GM23248 (cell line): ENCODE data around the gene TMEM8B. TPM values are rescaled to one million over a fixed set of nuclear protein-coding genes. Genes with fewer than 3 reads are reported as not detected.

Experiments used
- DNase-seq: peaks from one replicate; pipeline ENCODE4 v3.0.0-alpha.2; 2015
- H2AFZ ChIP-seq: fragments of 200-600 bp; sonication (generic); 2 replicates; pipeline ENCODE4 v1.6.1; 2016; ENCODE audit warnings: antibody characterized with exemption
- H3F3A ChIP-seq: fragments of 200-600 bp; sonication (generic); 2 replicates; pipeline ENCODE4 v1.6.1; 2016; ENCODE audit warnings: mild to moderate bottlenecking, antibody characterized with exemption, mixed run types; ENCODE audit not compliant: insufficient read depth
- H3K27ac ChIP-seq: fragments of 200-600 bp; sonication (generic); 2 replicates; pipeline ENCODE4 v1.5.1; 2016; ENCODE audit warnings: mild to moderate bottlenecking
- H3K27me3 ChIP-seq: fragments of 200-600 bp; sonication (generic); replicated peaks from 2 replicates; pipeline ENCODE4 v1.6.1; 2016; ENCODE audit warnings: mild to moderate bottlenecking; ENCODE audit not compliant: insufficient read depth
- H3K36me3 ChIP-seq: fragments of 200-600 bp; sonication (generic); 2 replicates; pipeline ENCODE4 v1.6.1; 2016; ENCODE audit warnings: low read depth, mild to moderate bottlenecking
- H3K4me1 ChIP-seq: fragments of 200-600 bp; sonication (generic); 2 replicates; pipeline ENCODE4 v1.6.1; 2016; ENCODE audit warnings: mild to moderate bottlenecking; ENCODE audit not compliant: insufficient read depth
- H3K4me2 ChIP-seq: fragments of 200-600 bp; sonication (generic); one replicate; pipeline ENCODE4 v1.6.1; 2016; ENCODE audit warnings: mild to moderate bottlenecking; ENCODE audit not compliant: unreplicated experiment
- H3K4me3 ChIP-seq: fragments of 200-600 bp; sonication (generic); 2 replicates; pipeline ENCODE4 v1.5.1; 2016; ENCODE audit warnings: mild to moderate bottlenecking
- H3K79me2 ChIP-seq: fragments of 200-600 bp; sonication (generic); 2 replicates; pipeline ENCODE4 v1.6.1; 2016; ENCODE audit warnings: mild to moderate bottlenecking; ENCODE audit not compliant: insufficient read depth
- H3K9ac ChIP-seq: fragments of 200-600 bp; sonication (generic); 2 replicates; pipeline ENCODE4 v1.6.1; 2016; ENCODE audit warnings: mild to moderate bottlenecking
- H3K9me2 ChIP-seq: fragments of 200-600 bp; sonication (generic); 2 replicates; pipeline ENCODE4 v1.6.1; 2016; ENCODE audit warnings: mixed run types, mild to moderate bottlenecking, moderate library complexity; ENCODE audit not compliant: insufficient read depth
- H3K9me3 ChIP-seq: fragments of 200-600 bp; sonication (generic); one replicate; pipeline ENCODE4 v1.6.1; 2017; ENCODE audit warnings: low read depth
- H4K20me1 ChIP-seq: fragments of 200-600 bp; sonication (generic); 2 replicates; pipeline ENCODE4 v1.6.0; 2016; ENCODE audit not compliant: insufficient read depth
- EZH2 ChIP-seq: fragments of 200-600 bp; sonication (generic); IDR thresholded peaks from 2 replicates; pipeline ENCODE4 v1.6.1; 2018; ENCODE audit warnings: antibody characterized with exemption, mild to moderate bottlenecking; ENCODE audit not compliant: insufficient read depth, poor library complexity, severe bottlenecking
- EZH2phosphoT487 ChIP-seq: fragments of 200-600 bp; sonication (generic); IDR thresholded peaks from 2 replicates; pipeline ENCODE4 v1.6.1; 2018; ENCODE audit warnings: antibody characterized with exemption, moderate library complexity, mild to moderate bottlenecking, low read depth; ENCODE audit not compliant: insufficient read depth
- WGBS, 2 experiments: methylation state at CpG; one replicate each; pipeline ENCODE4 v1.1.6; 2015 to 2017; ENCODE audit warnings: low lambda C conversion rate in 2 of 2, low coverage in 1 of 2; ENCODE audit errors: missing lambda C conversion rate in 2 of 2; 5-methylcytosine and 5-hydroxymethylcytosine counted together
- in situ Hi-C: fragments of 300-500 bp; cut with MboI; formaldehyde crosslinking; loops from 2 replicates; pipeline ENCODE4 v1.15.0; 2020
- polyA plus RNA-seq: library from polyadenylated mRNA; unstranded; fragments of >200 nt; fragmentation: Nextera tagmentation; extraction: Ambion mirVana; gene quantifications from 2 replicates; pipeline ENCODE4 v1.2.1, GENCODE V29; 2016
- total RNA-seq: library from RNA; depleted of rRNA; stranded (reverse); fragments of >200 nt; shearing (Covaris generic); gene quantifications from 2 replicates; pipeline ENCODE4 v1.2.3, GENCODE V29; 2014

Gene TMEM8B
- total and polyA plus RNA-seq, 2 experiments from 2014 or later: 3.7 to 4.9 TPM

DNA sequence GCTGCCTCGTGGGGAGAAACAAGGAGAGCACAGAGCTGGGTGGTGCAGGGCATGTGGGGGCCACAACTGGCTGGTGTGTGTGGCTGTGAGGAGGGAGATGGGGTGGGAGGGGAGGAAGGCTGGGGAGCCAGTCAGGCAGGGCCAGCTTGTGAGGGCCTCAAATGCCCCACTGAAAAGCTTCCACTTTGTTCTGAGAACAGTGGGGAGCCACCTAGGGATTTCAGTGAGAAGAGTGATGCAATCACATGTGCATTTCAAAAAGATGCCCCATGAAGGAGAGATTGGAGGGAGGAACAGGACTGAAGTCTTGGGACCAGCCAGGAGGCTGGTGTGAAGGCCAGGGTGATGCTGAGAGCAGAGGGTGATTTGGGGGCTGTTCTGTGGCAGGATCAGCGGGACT lies 39.9 kb downstream of the TMEM8B start:
- no peak overlapping the region for H3K9ac ChIP-seq
- no peaks in the 10 kb centered on the region for H3K27me3 ChIP-seq
- H3F3A ChIP-seq: no peaks in the 10 kb centered on the region
- no peaks in the 10 kb centered on the region for H3K9me2 ChIP-seq
- no peak overlapping the region for H2AFZ ChIP-seq
- 43 to 56% methylated on average over 1 to 2 of the region's 2 CpGs for WGBS, 2 experiments
- in situ Hi-C loops: no loop called here
- H4K20me1 ChIP-seq: no peaks in the 10 kb centered on the region
- no peak overlapping the region for H3K27ac ChIP-seq
- H3K9me3 ChIP-seq: no peaks in the 10 kb centered on the region
- no peak for DNase-seq
- H3K4me1 ChIP-seq: no peaks in the 10 kb centered on the region
- H3K79me2 ChIP-seq: no peaks in the 10 kb centered on the region
- no peak overlapping the region for H3K4me3 ChIP-seq
- TF ChIP-seq EZH2phosphoT487: no peak
- no peak for TF ChIP-seq EZH2
- H3K4me2 ChIP-seq: no peak overlapping the region
- no peaks in the 10 kb centered on the region for H3K36me3 ChIP-seq

DNA sequence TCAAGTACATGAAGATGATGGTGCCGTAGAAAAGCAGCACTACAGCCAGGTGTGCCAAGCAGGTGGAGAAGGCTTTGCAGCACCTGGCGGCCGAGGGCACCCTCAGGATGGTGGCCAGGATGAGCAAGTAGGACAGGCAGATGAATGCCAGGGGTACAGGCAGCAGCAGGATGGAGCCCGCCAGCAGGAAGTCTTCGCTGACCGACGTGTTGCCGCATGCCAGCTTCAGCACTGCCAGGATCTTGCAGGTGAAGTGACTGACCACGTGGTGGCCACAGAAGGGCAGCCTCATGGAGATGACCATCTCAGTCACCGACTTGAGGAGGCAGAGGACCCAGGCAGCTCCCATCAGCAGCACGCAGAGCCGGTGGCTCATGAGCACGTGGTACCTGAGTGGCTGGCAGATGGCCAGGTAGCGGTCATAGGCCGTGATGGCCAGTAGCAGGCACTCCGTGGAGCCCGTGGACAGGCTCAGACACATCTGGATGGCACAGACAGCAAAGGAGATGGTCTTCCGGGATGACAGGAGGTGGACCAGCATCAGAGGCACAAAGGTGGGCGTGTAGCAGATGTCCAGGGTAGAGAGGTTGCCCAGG lies 40.7 kb downstream of the TMEM8B start:
- Histone ChIP-seq H3F3A (no peaks in the 10 kb centered on the region), H3K79me2 (no peaks in the 10 kb centered on the region), H3K27ac (no peak overlapping the region), H3K4me2 (no peak overlapping the region), H3K4me3 (no peak overlapping the region), H3K9me2 (no peaks in the 10 kb centered on the region), H3K36me3 (no peaks in the 10 kb centered on the region), H2AFZ (no peak overlapping the region), H3K27me3 (no peaks in the 10 kb centered on the region), H4K20me1 (no peaks in the 10 kb centered on the region), H3K9ac (no peak overlapping the region), H3K9me3 (no peaks in the 10 kb centered on the region), H3K4me1 (no peaks in the 10 kb centered on the region)
- 77 to 80% methylated on average over 19 of the region's 19 CpGs for WGBS, 2 experiments
- in situ Hi-C loops: no loop called here
- DNase-seq: no peak
- TF ChIP-seq EZH2phosphoT487: no peak
- TF ChIP-seq EZH2: no peak

DNA sequence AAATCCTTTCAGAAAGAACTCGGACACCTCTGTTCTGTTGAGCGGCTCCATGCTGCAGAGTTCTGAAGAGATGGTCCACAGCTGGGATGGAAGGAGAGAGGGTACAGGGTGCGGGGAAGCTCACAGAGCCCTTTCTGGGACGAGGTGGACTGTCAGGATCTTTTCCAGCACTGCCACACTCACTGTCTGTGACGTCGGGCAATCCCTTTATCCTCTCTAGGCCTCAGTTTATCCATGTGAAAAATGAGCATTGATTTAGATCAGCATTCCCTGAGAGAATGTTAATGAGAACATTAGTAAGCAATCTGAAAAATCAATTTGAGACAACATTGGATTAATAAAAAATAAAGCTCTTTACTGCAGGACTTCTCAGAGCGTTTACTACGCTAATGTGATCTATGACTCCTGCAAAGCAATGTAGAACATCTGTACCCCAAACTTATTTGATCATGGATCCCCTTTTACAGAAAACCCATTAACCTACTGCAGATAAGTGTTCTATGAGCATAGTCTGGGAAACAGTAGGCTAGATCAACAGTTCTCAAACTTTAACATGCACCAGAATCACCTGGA lies 41.4 kb downstream of the TMEM8B start, which contains the start of gene OR13J1:
Gene OR13J1 (minus strand): TSS at position 51 of the 573 bp plus-strand sequence. CDS start 0 bp downstream, at position 51.
- no peaks in the 10 kb centered on the region for H4K20me1 ChIP-seq
- no peak within 1 kb of the TSS for H3K9ac ChIP-seq
- H2AFZ ChIP-seq: no peak within 1 kb of the TSS
- WGBS, 2 experiments: 72 to 74% methylated on average over 8 of the region's 8 CpGs
- H3K4me2 ChIP-seq: no peak within 1 kb of the TSS
- no peaks in the 10 kb centered on the region for H3K79me2 ChIP-seq
- H3K9me2 ChIP-seq: no peaks in the 10 kb centered on the region
- no peaks in the 10 kb centered on the region for H3K4me1 ChIP-seq
- H3K9me3 ChIP-seq: no peaks in the 10 kb centered on the region
- H3K36me3 ChIP-seq: no peaks in the 10 kb centered on the region
- TF ChIP-seq EZH2 (no peak), EZH2phosphoT487 (no peak)
- no peak within 1 kb of the TSS for H3K4me3 ChIP-seq
- no peak for DNase-seq
- no peaks in the 10 kb centered on the region for H3F3A ChIP-seq
- H3K27me3 ChIP-seq: no peaks in the 10 kb centered on the region
- in situ Hi-C loops: no loop called here
- no peak within 1 kb of the TSS for H3K27ac ChIP-seq

DNA sequence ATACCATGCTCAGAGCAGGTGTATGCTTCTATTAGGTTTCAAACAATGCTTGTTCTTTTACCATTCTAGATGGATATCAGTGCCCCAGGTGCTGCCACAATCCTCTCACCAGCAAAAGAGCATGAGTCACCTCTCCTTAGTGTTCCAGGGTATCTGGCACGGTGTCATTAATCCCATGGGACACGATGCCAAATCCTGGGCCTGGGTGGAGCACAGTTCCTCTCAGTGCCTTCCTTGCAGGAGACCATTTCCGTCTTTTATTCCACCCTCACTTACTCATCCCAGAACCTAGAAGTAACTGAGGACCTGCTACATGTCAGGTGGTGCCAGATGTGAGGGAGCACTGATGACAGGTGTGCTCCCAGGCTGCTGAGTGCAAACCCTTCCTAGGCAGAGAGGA lies 42.5 kb downstream of the TMEM8B start:
- WGBS, 2 experiments: 46 to 54% methylated on average over 3 of the region's 3 CpGs
- H3K79me2 ChIP-seq: no peaks in the 10 kb centered on the region
- in situ Hi-C loops: no loop called here

More for the DNA sequence above, 42.5 kb downstream of the TMEM8B start:
- H3K27me3 ChIP-seq: no peaks in the 10 kb centered on the region
- no peak overlapping the region for H2AFZ ChIP-seq
- H4K20me1 ChIP-seq: no peaks in the 10 kb centered on the region
- no peak overlapping the region for H3K27ac ChIP-seq
- no peak overlapping the region for H3K9ac ChIP-seq
- H3F3A ChIP-seq: no peaks in the 10 kb centered on the region
- H3K36me3 ChIP-seq: no peaks in the 10 kb centered on the region
- DNase-seq: no peak
- TF ChIP-seq EZH2phosphoT487: no peak
- no peak for TF ChIP-seq EZH2
- no peaks in the 10 kb centered on the region for H3K4me1 ChIP-seq
- H3K4me3 ChIP-seq: no peak overlapping the region
- H3K4me2 ChIP-seq: no peak overlapping the region
- no peaks in the 10 kb centered on the region for H3K9me3 ChIP-seq
- H3K9me2 ChIP-seq: no peaks in the 10 kb centered on the region
